Peyer's patch (tissue), 4 donors: ENCODE measurements around the gene PPP1R26. TPM values are rescaled to one million over a fixed set of nuclear protein-coding genes. Genes with fewer than 3 reads are reported as not detected.
"Not testable (repeated sequence)": the region's sequence is repeated elsewhere in the genome, so short reads cannot be mapped to it uniquely, and the experiment has no call there.

Source experiments
- DNase-seq, 3 donors: peaks; one replicate each; pipeline ENCODE4 v3.0.0-alpha.2; 2017 to 2019
- H3K27ac ChIP-seq, 4 donors: fragments of 200-600 bp; sonication (generic); one replicate each; pipeline ENCODE4 v1.5.1; 2016 to 2019
- H3K27me3 ChIP-seq, 2 donors: fragments of 200-600 bp; sonication (generic); one replicate each; pipeline ENCODE4 v1.5.1; 2019
- H3K36me3 ChIP-seq, 3 donors: fragments of 200-600 bp; sonication (generic); one replicate each; pipeline ENCODE4 v1.5.1; 2016 to 2019
- H3K4me1 ChIP-seq, 4 donors: fragments of 200-600 bp; sonication (generic); one replicate each; pipeline ENCODE4 v1.5.1; 2016 to 2019
- H3K4me3 ChIP-seq, 4 donors: fragments of 200-600 bp; sonication (generic); 1 replicate in 3 of 4; 2 replicates in 1 of 4; pipeline ENCODE4 v1.5.1; 2016 to 2019; ENCODE audit warnings: mild to moderate bottlenecking in 1 of 4
- H3K9me3 ChIP-seq, 4 donors: fragments of 200-600 bp; sonication (generic); one replicate each; pipeline ENCODE4 v1.5.1; 2016 to 2019; ENCODE audit warnings: mild to moderate bottlenecking in 1 of 4
- POLR2A ChIP-seq, 2 donors: fragments of 450-650 bp; IDR thresholded peaks; one replicate each; pipeline ENCODE4 v1.5.1; 2017; ENCODE audit warnings: antibody characterized with exemption in 2 of 2, mild to moderate bottlenecking in 2 of 2, moderate library complexity in 2 of 2
- total RNA-seq, 4 donors: library from RNA; depleted of rRNA; stranded (reverse); fragments of >200 nt; gene quantifications; one replicate each; pipeline ENCODE4 v1.1.0, GENCODE V29; 2016
- TF ChIP-seq, protein P1 (sequence below), 6 experiments: fragments of 450-650 bp in 4 of 6; fragments of 200-600 bp in 2 of 6; sonication (generic) in 1 of 6; IDR thresholded peaks; one replicate each; pipeline ENCODE4 v1.5.1; 2017 to 2019; ENCODE audit warnings: antibody characterized with exemption in 6 of 6, mild to moderate bottlenecking in 3 of 6, moderate library complexity in 1 of 6

Gene PPP1R26, protein sequence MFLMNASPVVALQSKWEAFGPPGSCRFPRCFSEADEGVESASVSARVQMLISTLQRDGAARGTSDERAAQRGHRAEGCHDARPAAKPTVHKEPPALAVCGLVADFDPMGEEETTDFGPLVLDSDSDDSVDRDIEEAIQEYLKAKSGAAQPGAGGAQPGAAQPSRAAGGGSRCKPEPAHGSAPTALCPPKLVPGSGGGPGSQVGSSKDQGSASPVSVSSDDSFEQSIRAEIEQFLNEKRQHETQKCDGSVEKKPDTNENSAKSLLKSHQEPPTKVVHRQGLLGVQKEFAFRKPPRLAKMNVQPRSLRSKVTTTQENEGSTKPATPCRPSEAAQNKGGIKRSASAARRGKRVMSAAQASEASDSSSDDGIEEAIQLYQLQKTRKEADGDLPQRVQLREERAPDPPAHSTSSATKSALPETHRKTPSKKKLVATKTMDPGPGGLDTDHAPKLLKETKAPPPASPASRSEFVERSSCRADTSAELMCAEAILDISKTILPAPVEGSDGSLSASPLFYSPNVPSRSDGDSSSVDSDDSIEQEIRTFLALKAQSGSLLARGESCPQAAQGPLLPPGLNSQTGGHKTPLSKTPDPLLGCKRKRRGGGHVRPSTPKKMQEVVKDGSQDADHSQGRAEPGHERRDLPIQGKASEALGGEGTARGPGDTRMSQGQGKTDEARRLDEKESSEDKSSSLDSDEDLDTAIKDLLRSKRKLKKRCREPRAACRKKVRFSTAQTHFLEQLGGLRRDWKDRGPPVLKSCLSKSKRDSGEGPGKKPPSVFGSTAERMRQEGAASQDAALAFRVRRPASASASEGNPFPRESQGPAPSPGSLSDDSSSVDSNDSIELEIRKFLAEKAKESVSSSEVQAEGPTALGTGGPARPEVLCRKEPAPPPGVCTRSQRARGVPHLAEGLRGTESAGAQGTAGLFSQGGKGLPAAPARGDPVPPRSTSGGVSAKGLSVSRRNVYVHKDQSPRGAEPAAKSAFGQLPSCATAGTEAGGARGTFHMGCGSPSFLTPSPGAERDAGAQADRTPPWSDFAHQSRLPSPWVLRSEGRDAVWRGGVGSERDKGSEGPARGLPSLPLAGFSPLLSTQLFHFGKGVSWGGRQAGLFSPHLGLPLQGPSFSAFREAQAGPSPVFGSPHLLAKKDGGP (N-terminal part only)
- 10 to 100 TPM; 12.4 to 34.0 (median 18.7) TPM for total RNA-seq

GRCh38 chr9:135479469-135480052 is at the start of gene PPP1R26:
Gene PPP1R26 (plus strand): TSS chr9:135479782. CDS start chr9:135484511, 4,729 bp downstream.
- Histone ChIP-seq H3K36me3 (peaks cover 0 to 7% (median 0%) of the 10 kb centered on the region in 3 donors), H3K27me3 (no peaks in the 10 kb centered on the region), H3K27ac (peak within 1 kb of the TSS; percentile 45 to 84 (median 71)), H3K4me3 (peak within 1 kb of the TSS; percentile 59 to 93 (median 78)), H3K9me3 (no peaks in the 10 kb centered on the region), H3K4me1 (peaks cover 0 to 15% (median 7%) of the 10 kb centered on the region in 4 donors)
- no peak for DNase-seq
- TF ChIP-seq, protein P1, sequence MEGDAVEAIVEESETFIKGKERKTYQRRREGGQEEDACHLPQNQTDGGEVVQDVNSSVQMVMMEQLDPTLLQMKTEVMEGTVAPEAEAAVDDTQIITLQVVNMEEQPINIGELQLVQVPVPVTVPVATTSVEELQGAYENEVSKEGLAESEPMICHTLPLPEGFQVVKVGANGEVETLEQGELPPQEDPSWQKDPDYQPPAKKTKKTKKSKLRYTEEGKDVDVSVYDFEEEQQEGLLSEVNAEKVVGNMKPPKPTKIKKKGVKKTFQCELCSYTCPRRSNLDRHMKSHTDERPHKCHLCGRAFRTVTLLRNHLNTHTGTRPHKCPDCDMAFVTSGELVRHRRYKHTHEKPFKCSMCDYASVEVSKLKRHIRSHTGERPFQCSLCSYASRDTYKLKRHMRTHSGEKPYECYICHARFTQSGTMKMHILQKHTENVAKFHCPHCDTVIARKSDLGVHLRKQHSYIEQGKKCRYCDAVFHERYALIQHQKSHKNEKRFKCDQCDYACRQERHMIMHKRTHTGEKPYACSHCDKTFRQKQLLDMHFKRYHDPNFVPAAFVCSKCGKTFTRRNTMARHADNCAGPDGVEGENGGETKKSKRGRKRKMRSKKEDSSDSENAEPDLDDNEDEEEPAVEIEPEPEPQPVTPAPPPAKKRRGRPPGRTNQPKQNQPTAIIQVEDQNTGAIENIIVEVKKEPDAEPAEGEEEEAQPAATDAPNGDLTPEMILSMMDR (IDR thresholded peaks at IDR 0.05) = no peak
- TF ChIP-seq POLR2A (IDR thresholded peaks at IDR 0.05) = no peak

GRCh38 chr9:135437259-135437658 is 42.3 kb upstream of the PPP1R26 start:
- Histone ChIP-seq H3K4me1 (no peaks in the 10 kb centered on the region), H3K27ac (no peak overlapping the region), H3K36me3 (no peaks in the 10 kb centered on the region), H3K9me3 (peaks cover 0 to 6% (median 0%) of the 10 kb centered on the region in 4 donors), H3K27me3 (no peaks in the 10 kb centered on the region), H3K4me3 (no peak overlapping the region)
- TF ChIP-seq, protein P1 (IDR thresholded peaks at IDR 0.05) = no peak
- TF ChIP-seq POLR2A (IDR thresholded peaks at IDR 0.05) = no peak
- DNase-seq = no peak

GRCh38 chr9:135437696-135438095 is 41.9 kb upstream of the PPP1R26 start:
- H3K27me3 ChIP-seq, H3K4me3 ChIP-seq, H3K27ac ChIP-seq, H3K36me3 ChIP-seq, H3K9me3 ChIP-seq, H3K4me1 ChIP-seq, DNase-seq: not testable (repeated sequence)

GRCh38 chr9:135438581-135439232 is 40.9 kb upstream of the PPP1R26 start:
- not testable (repeated sequence) for H3K4me1 ChIP-seq, H3K36me3 ChIP-seq, H3K9me3 ChIP-seq, H3K27me3 ChIP-seq, DNase-seq, H3K27ac ChIP-seq, H3K4me3 ChIP-seq

DNA sequence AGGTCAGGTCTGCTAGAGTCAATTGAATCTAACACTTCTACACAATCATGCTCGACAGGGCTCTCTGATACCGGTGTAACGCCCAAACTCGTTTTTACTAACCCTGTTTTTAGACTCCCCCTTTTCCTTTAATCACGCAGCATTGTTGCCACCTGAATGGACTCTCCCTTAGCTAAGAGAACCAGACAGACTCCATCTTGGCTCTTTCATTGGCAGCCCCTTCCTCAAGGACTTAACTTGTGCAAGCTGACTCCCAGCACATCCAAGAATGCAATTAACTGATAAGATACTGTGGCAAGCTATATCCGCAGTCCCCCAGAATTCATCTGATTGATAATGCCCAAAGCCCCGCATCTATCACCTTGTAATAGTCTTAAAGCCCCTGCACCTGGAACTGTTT is 40.1 kb upstream of the PPP1R26 start:
- H3K27ac ChIP-seq, H3K4me3 ChIP-seq, H3K4me1 ChIP-seq, H3K9me3 ChIP-seq, H3K36me3 ChIP-seq, DNase-seq, H3K27me3 ChIP-seq: not testable (repeated sequence)

GRCh38 chr9:135439916-135440315 is 39.7 kb upstream of the PPP1R26 start:
- Histone ChIP-seq H3K9me3 (peaks cover 0 to 6% (median 0%) of the 10 kb centered on the region in 4 donors), H3K27ac (no peak overlapping the region), H3K4me3 (no peak overlapping the region), H3K36me3 (no peaks in the 10 kb centered on the region), H3K27me3 (no peaks in the 10 kb centered on the region), H3K4me1 (no peaks in the 10 kb centered on the region)
- TF ChIP-seq, protein P1 (IDR thresholded peaks at IDR 0.05) = no peak
- TF ChIP-seq POLR2A (IDR thresholded peaks at IDR 0.05) = no peak
- DNase-seq = no peak
